HL-60 (cell line): ENCODE data around the gene SLC35B2.

Experiments
- POLR2AphosphoS5 ChIP-seq: IDR thresholded peaks from 2 replicates; pipeline ENCODE4 v1.6.1; 2012; ENCODE audit warnings: low read depth
- TF ChIP-seq, protein P1 (sequence below): IDR thresholded peaks from one replicate; pipeline ENCODE4 v1.5.1; 2011; ENCODE audit warnings: low read length, control low read depth, inconsistent platforms; ENCODE audit not compliant: insufficient read depth

DNA sequence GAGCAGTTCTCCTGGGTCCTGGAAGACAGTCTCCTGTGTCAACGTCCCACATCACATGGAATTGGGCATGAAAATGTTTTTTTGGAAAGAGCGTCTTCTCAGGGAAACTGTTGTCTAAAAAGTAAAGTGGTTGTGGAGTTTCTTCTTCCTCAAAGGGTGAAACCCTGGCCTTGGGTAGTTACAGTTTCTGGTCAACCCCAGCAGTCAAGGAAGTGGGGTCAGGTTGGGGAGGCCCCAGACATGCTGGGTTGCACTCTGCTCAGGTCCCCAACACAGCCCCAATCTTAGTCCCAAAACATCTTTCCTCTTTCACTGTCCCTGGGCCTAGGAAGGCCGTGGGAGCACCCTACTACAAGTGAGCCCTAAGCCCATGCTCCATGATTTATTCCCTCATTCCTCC, 9.0 kb upstream of the SLC35B2 start:
- TF ChIP-seq, protein P1, sequence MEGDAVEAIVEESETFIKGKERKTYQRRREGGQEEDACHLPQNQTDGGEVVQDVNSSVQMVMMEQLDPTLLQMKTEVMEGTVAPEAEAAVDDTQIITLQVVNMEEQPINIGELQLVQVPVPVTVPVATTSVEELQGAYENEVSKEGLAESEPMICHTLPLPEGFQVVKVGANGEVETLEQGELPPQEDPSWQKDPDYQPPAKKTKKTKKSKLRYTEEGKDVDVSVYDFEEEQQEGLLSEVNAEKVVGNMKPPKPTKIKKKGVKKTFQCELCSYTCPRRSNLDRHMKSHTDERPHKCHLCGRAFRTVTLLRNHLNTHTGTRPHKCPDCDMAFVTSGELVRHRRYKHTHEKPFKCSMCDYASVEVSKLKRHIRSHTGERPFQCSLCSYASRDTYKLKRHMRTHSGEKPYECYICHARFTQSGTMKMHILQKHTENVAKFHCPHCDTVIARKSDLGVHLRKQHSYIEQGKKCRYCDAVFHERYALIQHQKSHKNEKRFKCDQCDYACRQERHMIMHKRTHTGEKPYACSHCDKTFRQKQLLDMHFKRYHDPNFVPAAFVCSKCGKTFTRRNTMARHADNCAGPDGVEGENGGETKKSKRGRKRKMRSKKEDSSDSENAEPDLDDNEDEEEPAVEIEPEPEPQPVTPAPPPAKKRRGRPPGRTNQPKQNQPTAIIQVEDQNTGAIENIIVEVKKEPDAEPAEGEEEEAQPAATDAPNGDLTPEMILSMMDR, result no peak
- no peak for TF ChIP-seq POLR2AphosphoS5
